AG09319 (cell line): ENCODE measurements around the gene TRIM8.

ENCODE experiments used
- DNase-seq: peaks from one replicate; pipeline ENCODE4 v3.0.0-alpha.2; 2010; ENCODE audit warnings: low read depth; ENCODE audit errors: extremely low read depth
- TF ChIP-seq, protein P1 (sequence below): IDR thresholded peaks from 2 replicates; pipeline ENCODE4 v1.5.1; 2011; ENCODE audit warnings: low read depth, mild to moderate bottlenecking, inconsistent platforms, low read length, moderate library complexity

Gene TRIM8

DNA sequence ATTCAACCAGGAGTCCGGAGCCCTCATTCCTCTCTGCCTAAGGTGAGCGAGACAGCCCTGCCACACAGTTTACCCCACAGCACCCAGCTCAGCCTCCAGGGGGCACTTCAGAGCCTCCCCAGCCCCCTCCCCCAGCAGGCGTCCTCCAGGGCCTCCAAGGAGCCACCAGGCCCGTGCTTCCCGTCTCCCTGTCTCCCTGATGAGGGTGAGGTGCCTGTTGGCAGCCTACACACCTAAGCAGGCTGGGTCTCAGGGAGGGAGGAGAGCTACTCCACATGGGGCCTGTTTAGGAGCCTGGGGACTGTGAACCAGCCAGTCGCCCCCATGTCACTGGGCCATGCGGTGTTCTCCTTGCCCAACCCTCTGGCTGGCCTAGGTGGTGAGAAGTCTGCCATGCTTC lies 28.9 kb upstream of the TRIM8 start:
- no peak for DNase-seq
- TF ChIP-seq, protein P1, sequence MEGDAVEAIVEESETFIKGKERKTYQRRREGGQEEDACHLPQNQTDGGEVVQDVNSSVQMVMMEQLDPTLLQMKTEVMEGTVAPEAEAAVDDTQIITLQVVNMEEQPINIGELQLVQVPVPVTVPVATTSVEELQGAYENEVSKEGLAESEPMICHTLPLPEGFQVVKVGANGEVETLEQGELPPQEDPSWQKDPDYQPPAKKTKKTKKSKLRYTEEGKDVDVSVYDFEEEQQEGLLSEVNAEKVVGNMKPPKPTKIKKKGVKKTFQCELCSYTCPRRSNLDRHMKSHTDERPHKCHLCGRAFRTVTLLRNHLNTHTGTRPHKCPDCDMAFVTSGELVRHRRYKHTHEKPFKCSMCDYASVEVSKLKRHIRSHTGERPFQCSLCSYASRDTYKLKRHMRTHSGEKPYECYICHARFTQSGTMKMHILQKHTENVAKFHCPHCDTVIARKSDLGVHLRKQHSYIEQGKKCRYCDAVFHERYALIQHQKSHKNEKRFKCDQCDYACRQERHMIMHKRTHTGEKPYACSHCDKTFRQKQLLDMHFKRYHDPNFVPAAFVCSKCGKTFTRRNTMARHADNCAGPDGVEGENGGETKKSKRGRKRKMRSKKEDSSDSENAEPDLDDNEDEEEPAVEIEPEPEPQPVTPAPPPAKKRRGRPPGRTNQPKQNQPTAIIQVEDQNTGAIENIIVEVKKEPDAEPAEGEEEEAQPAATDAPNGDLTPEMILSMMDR: peak; percentile 34

DNA sequence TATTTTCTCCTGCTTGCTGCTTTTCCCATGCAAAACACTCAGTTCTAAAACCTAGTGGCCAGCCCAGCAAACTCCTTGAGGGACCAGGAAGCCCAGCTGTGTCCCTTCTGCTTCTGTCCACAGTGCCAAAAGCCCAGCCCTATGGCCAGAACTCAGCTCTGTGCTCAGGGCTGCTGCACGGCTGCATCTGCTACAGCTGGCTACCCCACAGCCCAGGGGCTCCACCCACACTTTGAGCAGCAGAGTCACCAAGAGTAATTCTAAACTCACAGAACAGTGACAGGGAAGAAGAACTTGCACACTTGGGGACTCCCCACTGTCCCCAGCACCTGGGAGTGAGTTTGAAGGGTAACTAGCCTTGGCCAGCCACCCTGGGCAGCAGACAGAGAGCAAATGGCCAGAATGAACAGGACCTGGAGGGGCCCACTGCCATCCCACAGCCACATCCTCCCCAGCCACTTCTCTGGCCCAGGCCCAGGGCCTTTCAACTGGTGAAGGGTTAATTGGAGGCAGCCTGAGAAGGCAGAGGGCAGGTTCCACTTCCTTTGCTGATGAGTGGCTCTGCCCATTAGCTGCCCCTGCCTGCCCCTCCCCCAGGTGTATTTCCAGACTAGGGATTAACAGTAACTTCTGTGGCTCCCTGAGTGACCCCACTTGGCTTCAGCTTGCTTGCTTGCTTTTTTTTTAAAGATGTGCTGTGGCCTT lies 28.1 kb upstream of the TRIM8 start:
- no peak for DNase-seq
- TF ChIP-seq, protein P1: no peak

DNA sequence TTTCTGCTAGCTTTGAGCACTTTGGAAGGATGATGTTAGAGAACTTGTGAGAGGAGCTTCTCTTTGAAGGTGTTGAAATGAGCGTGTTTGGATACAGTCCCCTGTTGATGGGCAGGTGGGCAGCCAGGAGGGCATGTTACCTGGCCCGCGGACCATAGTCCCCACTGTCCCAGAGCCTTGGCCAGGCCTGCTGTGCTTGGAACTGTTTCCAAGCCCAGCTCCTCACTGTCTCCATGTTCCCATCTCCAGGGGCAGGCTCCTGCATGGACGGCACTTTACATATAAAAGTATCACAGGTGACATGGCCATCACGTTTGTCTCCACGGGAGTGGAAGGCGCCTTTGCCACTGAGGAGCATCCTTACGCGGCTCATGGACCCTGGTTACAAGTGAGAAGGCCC lies 27.2 kb upstream of the TRIM8 start:
- TF ChIP-seq, protein P1: no peak

DNA sequence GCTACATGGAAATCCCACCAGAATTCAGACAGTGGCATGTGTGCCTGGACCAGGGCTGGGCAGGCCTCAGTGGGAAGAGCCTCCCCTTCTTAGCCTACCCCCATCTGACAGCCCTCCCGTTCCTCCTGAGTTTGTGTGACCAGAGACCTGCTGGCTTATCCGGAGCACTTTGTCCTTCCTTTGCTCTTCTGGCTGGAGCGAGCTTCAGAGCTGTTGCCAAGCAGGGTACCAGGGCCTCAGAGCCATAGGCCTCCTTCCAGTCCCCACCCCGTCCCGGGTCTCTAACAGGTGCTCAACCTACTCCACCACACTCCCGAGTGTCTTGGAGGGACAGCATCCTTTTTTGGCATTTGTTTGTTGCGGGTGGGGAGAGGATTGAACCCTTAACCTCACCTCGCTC lies 26.5 kb upstream of the TRIM8 start:
- TF ChIP-seq, protein P1: no peak

More for the DNA sequence above, 27.2 kb upstream of the TRIM8 start:
- no peak for DNase-seq

DNA sequence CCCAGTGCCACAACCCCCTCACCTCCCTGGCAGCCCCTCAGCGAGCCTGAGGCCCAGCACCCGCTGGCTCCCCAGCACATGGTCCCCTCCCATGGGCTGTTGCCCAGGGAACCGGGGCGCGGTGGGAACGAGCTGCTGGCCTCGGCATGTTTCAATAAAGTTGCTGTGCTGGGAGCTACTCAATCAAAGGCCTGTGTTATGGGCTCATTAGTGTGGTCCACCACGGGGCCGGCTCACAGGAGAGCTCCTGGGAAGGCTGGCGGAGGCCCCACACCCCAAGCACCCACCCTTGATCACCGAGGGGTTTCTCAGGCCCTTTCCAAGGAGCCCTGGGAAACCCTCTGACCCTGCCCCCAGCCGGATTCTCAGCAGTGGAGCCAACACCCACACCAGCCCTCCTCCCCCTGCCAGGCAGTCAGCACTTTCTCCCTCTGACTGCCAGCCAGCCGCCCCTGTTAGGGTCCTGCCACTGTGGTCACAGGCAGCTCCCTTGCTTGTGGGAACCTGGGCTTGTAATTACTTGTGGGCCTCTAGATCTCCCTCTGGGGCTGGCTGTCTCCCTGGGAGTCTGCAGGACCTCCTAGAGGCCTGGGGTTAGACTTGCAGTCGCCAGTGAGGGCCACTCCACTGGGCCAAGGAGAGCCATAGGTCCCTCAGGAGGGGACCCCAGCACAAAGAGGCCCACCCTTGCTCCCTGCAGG lies 24.8 kb upstream of the TRIM8 start:
- DNase-seq: no peak
- TF ChIP-seq, protein P1: no peak

More for the DNA sequence above, 26.5 kb upstream of the TRIM8 start:
- DNase-seq: no peak

DNA sequence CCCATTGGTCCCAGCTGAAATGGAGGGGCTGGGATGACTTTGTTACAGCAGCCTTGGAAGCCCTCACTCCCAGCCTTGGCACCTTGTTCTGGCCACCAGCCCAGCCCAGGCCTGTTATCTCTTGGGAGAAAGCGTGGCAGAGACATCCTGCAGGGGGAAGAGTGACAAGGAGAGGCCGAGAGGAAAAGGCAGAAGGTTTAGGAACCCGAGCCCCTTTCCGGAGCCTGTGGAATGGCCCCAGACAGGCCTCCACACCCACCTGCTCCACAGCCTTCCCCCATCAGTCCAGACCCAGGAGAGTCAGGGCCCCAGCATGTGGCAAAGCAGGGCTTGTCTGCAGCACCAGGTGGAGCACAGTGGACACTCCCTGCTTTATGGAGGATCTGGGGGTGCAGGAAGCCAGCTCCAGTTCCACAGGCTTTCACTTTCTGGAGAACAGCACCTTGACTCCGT lies 24.1 kb upstream of the TRIM8 start:
- no peak for DNase-seq
- TF ChIP-seq, protein P1: no peak
